Measurements from ENCODE around the gene FOSB. TPM values are rescaled to one million over a fixed set of nuclear protein-coding genes. Genes with fewer than 3 reads are reported as not detected.

FOSB gene
- total RNA-seq, 1 experiment from 2014 or later = 2.3 TPM

DNA sequence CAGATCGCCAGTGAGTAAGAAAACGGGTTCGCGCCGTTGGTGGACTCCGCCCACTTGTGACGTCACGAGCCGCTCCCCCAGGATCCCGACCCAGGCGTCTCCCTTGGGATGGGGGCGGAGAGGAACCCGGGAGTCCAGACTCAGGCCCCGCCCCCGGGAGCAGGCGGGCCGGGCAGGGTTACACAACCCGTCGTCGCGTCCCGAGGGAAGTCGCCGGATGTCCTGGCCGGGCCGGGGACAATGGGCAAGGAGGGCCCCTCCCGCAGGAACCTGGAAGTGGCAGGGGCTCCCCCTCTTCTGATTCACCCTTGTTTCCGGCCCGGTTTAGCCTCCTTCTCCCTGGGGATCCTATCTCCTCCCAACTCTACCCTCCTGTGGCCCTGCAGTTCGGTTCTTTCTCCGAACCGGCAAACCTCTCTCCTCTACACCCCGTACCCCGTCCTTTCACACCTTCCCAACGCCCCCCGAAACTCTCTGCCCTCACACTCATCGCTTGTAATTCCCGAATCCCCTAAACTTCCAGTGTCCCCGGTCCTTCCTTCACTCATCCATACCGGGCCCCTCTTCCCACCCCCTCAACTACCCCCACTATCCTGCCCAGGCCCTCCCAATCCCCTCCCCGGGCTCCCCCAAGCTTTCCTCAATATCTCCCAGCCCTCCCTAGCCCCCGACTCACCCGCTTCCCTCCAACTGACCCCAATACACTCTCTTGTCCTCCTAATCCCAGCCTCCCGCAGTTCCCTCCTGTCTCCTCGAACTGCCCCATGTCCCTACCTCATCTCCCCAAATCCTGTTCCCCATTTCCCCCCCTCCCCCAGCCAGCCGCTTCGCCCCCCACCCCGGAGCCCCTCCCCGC, 24.1 kb upstream of the FOSB start (continued):
- TF ChIP-seq CREM (CRISPR knock-in tag; IDR thresholded peaks at IDR 0.05) (peak; percentile 78; the same call in 1 of the 2 replicates), ZNF121 (CRISPR knock-in tag; IDR thresholded peaks at IDR 0.05) (no peak), ATF3 (CRISPR knock-in tag; conservative IDR thresholded peaks at IDR 0.05) (no peak), SOX15 (CRISPR knock-in tag; IDR thresholded peaks at IDR 0.05) (no peak), ZNF396 (CRISPR knock-in tag; IDR thresholded peaks at IDR 0.05; ENCODE audit: borderline replicate concordance) (no peak), NR3C1 (CRISPR knock-in tag; conservative IDR thresholded peaks at IDR 0.05; ENCODE audit: low read depth) (no peak), NFYB (CRISPR knock-in tag; conservative IDR thresholded peaks at IDR 0.05; ENCODE audit: low read depth) (no peak), NFE2L1 (CRISPR knock-in tag; IDR thresholded peaks at IDR 0.05) (no peak), FOXK1 (CRISPR knock-in tag; IDR thresholded peaks at IDR 0.05) (0 out of 2 replicates have a peak, but pooled peaks have one; percentile 14), KAT7 (CRISPR knock-in tag; IDR thresholded peaks at IDR 0.05; ENCODE audit: borderline replicate concordance) (no peak), ZNF423 (CRISPR knock-in tag; IDR thresholded peaks at IDR 0.05) (peak; percentile 61; the same call in 1 of the 2 replicates), ETV6 (CRISPR knock-in tag; IDR thresholded peaks at IDR 0.05) (peak; percentile 50; the same call in 1 of the 2 replicates), MAX (CRISPR knock-in tag; IDR thresholded peaks at IDR 0.05) (0 out of 2 replicates have a peak, but pooled peaks have one; percentile 41), NR1H2 (CRISPR knock-in tag; IDR thresholded peaks at IDR 0.05) (no peak), GABPB1 (CRISPR knock-in tag; IDR thresholded peaks at IDR 0.05) (0 out of 2 replicates have a peak, but pooled peaks have one; percentile 33)
- TF ChIP-seq, protein P1, sequence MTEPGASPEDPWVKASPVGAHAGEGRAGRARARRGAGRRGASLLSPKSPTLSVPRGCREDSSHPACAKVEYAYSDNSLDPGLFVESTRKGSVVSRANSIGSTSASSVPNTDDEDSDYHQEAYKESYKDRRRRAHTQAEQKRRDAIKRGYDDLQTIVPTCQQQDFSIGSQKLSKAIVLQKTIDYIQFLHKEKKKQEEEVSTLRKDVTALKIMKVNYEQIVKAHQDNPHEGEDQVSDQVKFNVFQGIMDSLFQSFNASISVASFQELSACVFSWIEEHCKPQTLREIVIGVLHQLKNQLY (CRISPR knock-in tag; IDR thresholded peaks at IDR 0.05) = no peak
- TF ChIP-seq, protein P2, sequence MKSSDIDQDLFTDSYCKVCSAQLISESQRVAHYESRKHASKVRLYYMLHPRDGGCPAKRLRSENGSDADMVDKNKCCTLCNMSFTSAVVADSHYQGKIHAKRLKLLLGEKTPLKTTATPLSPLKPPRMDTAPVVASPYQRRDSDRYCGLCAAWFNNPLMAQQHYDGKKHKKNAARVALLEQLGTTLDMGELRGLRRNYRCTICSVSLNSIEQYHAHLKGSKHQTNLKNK (CRISPR knock-in tag; IDR thresholded peaks at IDR 0.05) = no peak
- TF ChIP-seq, protein P3, sequence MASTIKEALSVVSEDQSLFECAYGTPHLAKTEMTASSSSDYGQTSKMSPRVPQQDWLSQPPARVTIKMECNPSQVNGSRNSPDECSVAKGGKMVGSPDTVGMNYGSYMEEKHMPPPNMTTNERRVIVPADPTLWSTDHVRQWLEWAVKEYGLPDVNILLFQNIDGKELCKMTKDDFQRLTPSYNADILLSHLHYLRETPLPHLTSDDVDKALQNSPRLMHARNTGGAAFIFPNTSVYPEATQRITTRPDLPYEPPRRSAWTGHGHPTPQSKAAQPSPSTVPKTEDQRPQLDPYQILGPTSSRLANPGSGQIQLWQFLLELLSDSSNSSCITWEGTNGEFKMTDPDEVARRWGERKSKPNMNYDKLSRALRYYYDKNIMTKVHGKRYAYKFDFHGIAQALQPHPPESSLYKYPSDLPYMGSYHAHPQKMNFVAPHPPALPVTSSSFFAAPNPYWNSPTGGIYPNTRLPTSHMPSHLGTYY (CRISPR knock-in tag; IDR thresholded peaks at IDR 0.05) = no peak
- TF ChIP-seq, protein P4, sequence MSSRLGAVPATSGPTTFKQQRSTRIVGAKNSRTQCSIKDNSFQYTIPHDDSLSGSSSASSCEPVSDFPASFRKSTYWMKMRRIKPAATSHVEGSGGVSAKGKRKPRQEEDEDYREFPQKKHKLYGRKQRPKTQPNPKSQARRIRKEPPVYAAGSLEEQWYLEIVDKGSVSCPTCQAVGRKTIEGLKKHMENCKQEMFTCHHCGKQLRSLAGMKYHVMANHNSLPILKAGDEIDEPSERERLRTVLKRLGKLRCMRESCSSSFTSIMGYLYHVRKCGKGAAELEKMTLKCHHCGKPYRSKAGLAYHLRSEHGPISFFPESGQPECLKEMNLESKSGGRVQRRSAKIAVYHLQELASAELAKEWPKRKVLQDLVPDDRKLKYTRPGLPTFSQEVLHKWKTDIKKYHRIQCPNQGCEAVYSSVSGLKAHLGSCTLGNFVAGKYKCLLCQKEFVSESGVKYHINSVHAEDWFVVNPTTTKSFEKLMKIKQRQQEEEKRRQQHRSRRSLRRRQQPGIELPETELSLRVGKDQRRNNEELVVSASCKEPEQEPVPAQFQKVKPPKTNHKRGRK (CRISPR knock-in tag; IDR thresholded peaks at IDR 0.05; ENCODE audit: borderline replicate concordance) = no peak

- ATAC-seq (peak; percentile 50), DNase-seq (ENCODE audit: low spot score) (peak; percentile 96)
- ChIA-PET POLR2A (no interaction called here), CTCF (interaction anchor here (0.6 to 2.3 kb wide), 5 partner anchors 23 to 186 kb away, joined by 3 to 9 read pairs (median 5); partner anchors contain the start of gene FOSB)
- Mint-ChIP-seq H3K27ac (peak overlapping the region; percentile 85), H3K36me3 (no peaks in the 10 kb centered on the region), H3K4me1 (peaks cover 35% of the 10 kb centered on the region), H3K27me3 (ENCODE audit: low read depth) (peaks cover 59% of the 10 kb centered on the region), H3K4me3 (peak overlapping the region; percentile 73), H3K9me3 (no peaks in the 10 kb centered on the region)
- TF ChIP-seq GABPB1 (CRISPR knock-in tag; IDR thresholded peaks at IDR 0.05) (no peak), HMGXB4 (CRISPR knock-in tag; IDR thresholded peaks at IDR 0.05) (0 out of 2 replicates have a peak, but pooled peaks have one; percentile 46), TEAD1 (CRISPR knock-in tag; IDR thresholded peaks at IDR 0.05) (0 out of 2 replicates have a peak, but pooled peaks have one; percentile 16), MAX (CRISPR knock-in tag; IDR thresholded peaks at IDR 0.05) (0 out of 2 replicates have a peak, but pooled peaks have one; percentile 33), ELF4 (CRISPR knock-in tag; IDR thresholded peaks at IDR 0.05; ENCODE audit: low read depth) (no peak), HMGA2 (CRISPR knock-in tag; IDR thresholded peaks at IDR 0.05) (no peak)
- TF ChIP-seq, protein P5, sequence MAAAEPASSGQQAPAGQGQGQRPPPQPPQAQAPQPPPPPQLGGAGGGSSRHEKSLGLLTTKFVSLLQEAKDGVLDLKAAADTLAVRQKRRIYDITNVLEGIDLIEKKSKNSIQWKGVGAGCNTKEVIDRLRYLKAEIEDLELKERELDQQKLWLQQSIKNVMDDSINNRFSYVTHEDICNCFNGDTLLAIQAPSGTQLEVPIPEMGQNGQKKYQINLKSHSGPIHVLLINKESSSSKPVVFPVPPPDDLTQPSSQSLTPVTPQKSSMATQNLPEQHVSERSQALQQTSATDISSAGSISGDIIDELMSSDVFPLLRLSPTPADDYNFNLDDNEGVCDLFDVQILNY (CRISPR knock-in tag; IDR thresholded peaks at IDR 0.05) = no peak
Measured at GRCh38 chr19:45444318-45445041, 23.3 kb upstream of the FOSB start.
